Tibial nerve (tissue), 4 donors: Measurements from ENCODE around the gene MDK. TPM values are rescaled to one million over a fixed set of nuclear protein-coding genes. Genes with fewer than 3 reads are reported as not detected.

Experiments
- DNase-seq, 2 donors: peaks; one replicate each; pipeline ENCODE4 v3.0.0-alpha.2; 2019; ENCODE audit warnings: low spot score in 2 of 2
- H3K27ac ChIP-seq, 4 donors: fragments of 200-600 bp; sonication (generic) in 3 of 4; one replicate each; pipeline ENCODE4 v1.5.1; 2017 to 2019; ENCODE audit warnings: mild to moderate bottlenecking in 1 of 4
- H3K27me3 ChIP-seq, 2 donors: fragments of 200-600 bp; sonication (generic) in 1 of 2; one replicate each; pipeline versions ENCODE4 v1.5.1 to v1.6.0; 2017 to 2019
- H3K36me3 ChIP-seq, 3 donors: fragments of 200-600 bp; sonication (generic); one replicate each; pipeline ENCODE4 v1.5.1; 2018 to 2019
- H3K4me1 ChIP-seq, 4 donors: fragments of 200-600 bp; sonication (generic) in 3 of 4; one replicate each; pipeline ENCODE4 v1.5.1; 2017 to 2019
- H3K4me3 ChIP-seq, 4 donors: fragments of 200-600 bp; sonication (generic) in 3 of 4; one replicate each; pipeline ENCODE4 v1.5.1; 2017 to 2019; ENCODE audit warnings: mild to moderate bottlenecking in 1 of 4, moderate library complexity in 1 of 4
- H3K9me3 ChIP-seq, 4 donors: fragments of 200-600 bp; sonication (generic) in 3 of 4; one replicate each; pipeline ENCODE4 v1.5.1; 2017 to 2019
- EP300 ChIP-seq, 2 donors: sonication (generic); formaldehyde crosslinking; IDR thresholded peaks; one replicate each; pipeline ENCODE4 v1.6.1; 2017; ENCODE audit warnings: antibody characterized with exemption in 2 of 2, mild to moderate bottlenecking in 1 of 2
- POLR2A ChIP-seq, 2 donors: fragments of 450-650 bp; IDR thresholded peaks; one replicate each; pipeline ENCODE4 v1.6.1; 2017; ENCODE audit warnings: antibody characterized with exemption in 2 of 2, mild to moderate bottlenecking in 2 of 2, moderate library complexity in 2 of 2
- WGBS, 2 donors: methylation state at CpG; one replicate each; pipeline ENCODE4 v1.1.5; 2018; 5-methylcytosine and 5-hydroxymethylcytosine counted together
- total RNA-seq, 4 donors: library from RNA; depleted of rRNA; stranded (reverse); fragments of >200 nt; gene quantifications; one replicate each; pipeline ENCODE4 v1.1.0, GENCODE V29; 2016
- TF ChIP-seq, protein P1 (sequence below), 5 experiments: fragments of 200-600 bp in 3 of 5; fragments of 450-650 bp in 2 of 5; sonication (generic) in 3 of 5; IDR thresholded peaks; one replicate each; pipeline ENCODE4 v1.5.1; 2016 to 2019; ENCODE audit warnings: antibody characterized with exemption in 5 of 5, mild to moderate bottlenecking in 3 of 5, moderate library complexity in 2 of 5

The MDK gene
- total RNA-seq, 4 donors from 2014 or later, result 48.1 to 107 (median 57.3) TPM

GRCh38 chr11:46407635-46408034 is 26.2 kb downstream of the MDK start:
- H3K4me1 ChIP-seq, result peaks cover 0 to 22% (median 0%) of the 10 kb centered on the region in 4 donors
- 84% methylated on average over 10 of the region's 10 CpGs for WGBS, 2 donors
- no peak for DNase-seq
- H3K9me3 ChIP-seq, result no peaks in the 10 kb centered on the region
- H3K27ac ChIP-seq, result no peak overlapping the region
- H3K27me3 ChIP-seq, result no peaks in the 10 kb centered on the region
- no peak overlapping the region for H3K4me3 ChIP-seq
- peaks cover 0 to 98% (median 25%) of the 10 kb centered on the region in 3 donors for H3K36me3 ChIP-seq
- TF ChIP-seq EP300 (IDR thresholded peaks at IDR 0.05), result no peak
- TF ChIP-seq POLR2A (IDR thresholded peaks at IDR 0.05), result no peak

- no peaks in the 10 kb centered on the region for H3K27me3 ChIP-seq
- no peak overlapping the region for H3K27ac ChIP-seq
- H3K36me3 ChIP-seq, result peaks cover 0 to 100% (median 25%) of the 10 kb centered on the region in 3 donors
- TF ChIP-seq, protein P1, sequence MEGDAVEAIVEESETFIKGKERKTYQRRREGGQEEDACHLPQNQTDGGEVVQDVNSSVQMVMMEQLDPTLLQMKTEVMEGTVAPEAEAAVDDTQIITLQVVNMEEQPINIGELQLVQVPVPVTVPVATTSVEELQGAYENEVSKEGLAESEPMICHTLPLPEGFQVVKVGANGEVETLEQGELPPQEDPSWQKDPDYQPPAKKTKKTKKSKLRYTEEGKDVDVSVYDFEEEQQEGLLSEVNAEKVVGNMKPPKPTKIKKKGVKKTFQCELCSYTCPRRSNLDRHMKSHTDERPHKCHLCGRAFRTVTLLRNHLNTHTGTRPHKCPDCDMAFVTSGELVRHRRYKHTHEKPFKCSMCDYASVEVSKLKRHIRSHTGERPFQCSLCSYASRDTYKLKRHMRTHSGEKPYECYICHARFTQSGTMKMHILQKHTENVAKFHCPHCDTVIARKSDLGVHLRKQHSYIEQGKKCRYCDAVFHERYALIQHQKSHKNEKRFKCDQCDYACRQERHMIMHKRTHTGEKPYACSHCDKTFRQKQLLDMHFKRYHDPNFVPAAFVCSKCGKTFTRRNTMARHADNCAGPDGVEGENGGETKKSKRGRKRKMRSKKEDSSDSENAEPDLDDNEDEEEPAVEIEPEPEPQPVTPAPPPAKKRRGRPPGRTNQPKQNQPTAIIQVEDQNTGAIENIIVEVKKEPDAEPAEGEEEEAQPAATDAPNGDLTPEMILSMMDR (IDR thresholded peaks at IDR 0.05), result no peak
- TF ChIP-seq POLR2A (IDR thresholded peaks at IDR 0.05), result no peak
- WGBS, 2 donors, result 83 to 95% methylated on average over 6 of the region's 6 CpGs
- H3K4me1 ChIP-seq, result peaks cover 0 to 18% (median 0%) of the 10 kb centered on the region in 4 donors
- DNase-seq, result no peak
- H3K4me3 ChIP-seq, result no peak overlapping the region
- H3K9me3 ChIP-seq, result no peaks in the 10 kb centered on the region
Measured at GRCh38 chr11:46408407-46408986, 27.0 kb downstream of the MDK start.

DNA sequence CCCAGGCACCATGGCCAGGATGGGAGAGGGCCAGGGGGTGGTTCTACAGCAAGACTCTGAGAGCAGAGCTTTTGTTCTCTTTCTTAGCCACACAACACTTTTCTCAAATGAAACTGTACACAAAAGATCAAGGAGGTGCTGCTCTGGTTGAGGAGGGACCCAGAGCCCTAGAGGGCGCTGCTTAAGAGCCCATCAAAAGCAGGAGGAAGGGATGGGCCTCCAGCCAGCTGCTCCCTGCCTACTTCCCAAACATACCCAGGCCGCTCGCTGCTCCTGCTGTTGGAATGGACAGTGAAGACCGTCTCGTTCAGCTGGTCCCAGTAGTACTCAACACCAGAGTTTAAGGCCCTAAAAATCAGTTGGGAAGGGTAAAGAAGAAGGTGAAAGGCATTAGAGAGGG is 28.6 kb downstream of the MDK start:
- Histone ChIP-seq H3K4me3 (no peak overlapping the region), H3K27me3 (no peaks in the 10 kb centered on the region), H3K4me1 (peaks cover 0 to 3% (median 0%) of the 10 kb centered on the region in 4 donors), H3K27ac (no peak overlapping the region), H3K9me3 (no peaks in the 10 kb centered on the region), H3K36me3 (peaks cover 0 to 100% (median 31%) of the 10 kb centered on the region in 3 donors)
- 71 to 72% methylated on average over 5 of the region's 5 CpGs for WGBS, 2 donors
- TF ChIP-seq POLR2A (IDR thresholded peaks at IDR 0.05), result no peak
- TF ChIP-seq EP300 (IDR thresholded peaks at IDR 0.05), result no peak
- TF ChIP-seq, protein P1 (IDR thresholded peaks at IDR 0.05), result no peak
- DNase-seq, result no peak

DNA sequence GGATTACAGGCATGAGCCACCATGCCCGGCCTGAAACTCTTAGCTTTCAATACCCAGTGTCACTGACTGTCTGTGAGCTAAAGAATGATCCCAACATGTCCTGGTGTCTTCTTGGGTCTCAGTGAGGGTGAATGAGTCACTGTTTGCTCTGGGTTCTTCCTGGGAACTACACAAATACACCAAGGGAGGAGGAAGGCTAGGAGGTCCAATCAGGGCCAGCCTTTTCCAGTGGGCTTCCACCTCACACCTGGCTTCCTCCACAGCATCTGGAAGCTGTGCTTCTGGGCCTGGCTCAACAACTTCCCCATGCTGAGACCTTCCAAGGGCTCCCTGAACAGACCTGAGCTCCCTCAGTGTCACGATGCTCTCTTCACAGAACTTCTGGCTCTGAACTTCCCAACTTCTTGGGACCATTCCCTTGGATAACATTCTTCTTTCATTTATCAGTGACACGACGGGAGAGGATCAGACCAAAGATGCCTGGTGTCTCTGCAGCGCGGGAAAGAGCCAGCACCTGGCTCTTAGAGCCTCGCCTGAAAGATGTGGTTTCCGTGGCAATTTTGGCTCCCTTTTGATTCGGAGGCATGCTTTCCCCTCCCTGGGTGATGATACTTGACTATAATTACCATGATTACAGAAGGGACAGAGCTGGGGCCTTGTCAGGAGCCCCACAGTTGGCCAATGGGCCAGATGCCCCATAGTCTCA is 32.4 kb downstream of the MDK start:
- WGBS, 2 donors, result 95 to 96% methylated on average over 9 of the region's 9 CpGs
- no peak overlapping the region for H3K4me3 ChIP-seq
- peaks cover 0 to 95% (median 8%) of the 10 kb centered on the region in 3 donors for H3K36me3 ChIP-seq
- no peak for DNase-seq
- H3K4me1 ChIP-seq, result no peaks in the 10 kb centered on the region
- H3K27me3 ChIP-seq, result no peaks in the 10 kb centered on the region
- no peak overlapping the region for H3K27ac ChIP-seq
- no peaks in the 10 kb centered on the region for H3K9me3 ChIP-seq
- TF ChIP-seq, protein P1 (IDR thresholded peaks at IDR 0.05), result no peak
- TF ChIP-seq POLR2A (IDR thresholded peaks at IDR 0.05) (no peak), EP300 (IDR thresholded peaks at IDR 0.05) (no peak)

GRCh38 chr11:46414466-46414796 is 33.0 kb downstream of the MDK start:
- Histone ChIP-seq H3K4me1 (no peaks in the 10 kb centered on the region), H3K4me3 (no peak overlapping the region), H3K36me3 (peaks cover 0 to 95% (median 8%) of the 10 kb centered on the region in 3 donors), H3K27me3 (no peaks in the 10 kb centered on the region), H3K27ac (no peak overlapping the region), H3K9me3 (no peaks in the 10 kb centered on the region)
- 93 to 98% methylated on average over 5 of the region's 5 CpGs for WGBS, 2 donors
- TF ChIP-seq, protein P1 (IDR thresholded peaks at IDR 0.05), result no peak
- TF ChIP-seq POLR2A (IDR thresholded peaks at IDR 0.05) (no peak), EP300 (IDR thresholded peaks at IDR 0.05) (no peak)
- DNase-seq, result no peak
